Smooth muscle cell of the brain vasculature (primary cell): Measurements from ENCODE around the gene TNFAIP8L1.
"Not testable (repeated sequence)": the region's sequence is repeated elsewhere in the genome, so short reads cannot be mapped to it uniquely, and the experiment has no call there.

Experiments
- DNase-seq: peaks from one replicate; pipeline ENCODE4 v3.0.0-alpha.2; 2012; ENCODE audit warnings: low read depth, low spot score

TNFAIP8L1 gene

DNA sequence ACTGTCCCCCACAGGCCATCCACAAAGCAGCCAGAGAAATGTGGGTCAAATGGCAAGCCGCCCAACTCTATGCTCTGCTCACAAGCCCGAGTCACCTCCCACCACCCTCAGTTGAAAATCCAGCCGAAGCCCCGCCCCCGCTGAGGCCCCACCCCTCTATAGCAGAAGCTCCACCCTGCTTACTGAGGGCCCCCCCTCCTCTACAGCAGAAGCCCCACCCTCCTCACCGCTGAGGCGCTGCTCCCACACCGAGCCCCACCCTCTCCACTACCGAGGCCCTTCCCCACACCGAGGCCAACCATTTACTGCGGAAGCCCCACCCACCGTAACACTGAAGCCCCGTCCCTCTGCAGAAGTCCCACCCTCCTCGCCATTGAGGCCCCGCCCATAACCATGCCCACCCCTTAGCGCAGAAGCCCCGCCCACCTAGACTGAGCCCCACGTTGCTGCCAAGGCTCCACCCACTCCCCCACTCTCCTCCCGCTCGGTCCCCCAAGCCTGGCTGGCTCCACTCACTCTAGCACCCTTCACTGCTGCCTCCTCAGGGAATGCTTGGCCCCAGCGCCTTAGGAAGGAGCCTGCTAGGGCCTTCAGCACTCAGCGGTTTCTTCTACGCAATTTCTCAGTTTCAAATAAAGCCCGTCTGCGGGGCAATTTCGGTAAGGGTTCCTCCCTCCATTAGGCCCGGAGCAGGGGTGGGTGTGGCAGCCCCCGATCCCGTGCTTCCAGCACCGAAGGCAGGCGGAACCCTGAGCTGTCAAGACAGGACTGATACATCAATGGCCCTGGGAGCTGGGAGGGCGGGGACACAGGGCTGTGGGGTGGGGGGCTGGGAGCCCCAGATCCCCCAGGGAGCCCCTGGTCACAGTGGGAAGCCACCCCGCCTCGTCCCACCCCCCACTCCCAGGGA, 39.8 kb downstream of the TNFAIP8L1 start:
- DNase-seq: no peak

DNA sequence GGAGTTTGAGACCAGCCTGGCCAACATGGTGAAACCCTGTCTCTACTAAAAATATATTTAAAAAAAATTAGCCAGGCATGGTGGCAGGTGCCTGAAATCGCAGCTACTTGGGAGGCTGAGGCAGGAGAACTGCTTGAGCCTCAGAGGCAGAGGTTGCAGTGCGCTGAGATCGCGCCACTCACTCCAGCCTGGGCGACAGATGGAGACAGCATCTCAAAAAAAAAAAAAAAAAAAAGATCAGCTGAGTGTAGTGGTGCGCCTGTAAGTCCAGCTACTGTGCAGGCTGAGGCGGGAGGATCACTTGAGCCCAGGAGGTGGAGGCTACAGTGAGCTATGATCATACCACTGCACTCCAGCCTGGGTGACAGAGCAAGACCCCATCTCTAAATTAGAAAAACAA, 40.7 kb downstream of the TNFAIP8L1 start:
- not testable (repeated sequence) for DNase-seq

DNA sequence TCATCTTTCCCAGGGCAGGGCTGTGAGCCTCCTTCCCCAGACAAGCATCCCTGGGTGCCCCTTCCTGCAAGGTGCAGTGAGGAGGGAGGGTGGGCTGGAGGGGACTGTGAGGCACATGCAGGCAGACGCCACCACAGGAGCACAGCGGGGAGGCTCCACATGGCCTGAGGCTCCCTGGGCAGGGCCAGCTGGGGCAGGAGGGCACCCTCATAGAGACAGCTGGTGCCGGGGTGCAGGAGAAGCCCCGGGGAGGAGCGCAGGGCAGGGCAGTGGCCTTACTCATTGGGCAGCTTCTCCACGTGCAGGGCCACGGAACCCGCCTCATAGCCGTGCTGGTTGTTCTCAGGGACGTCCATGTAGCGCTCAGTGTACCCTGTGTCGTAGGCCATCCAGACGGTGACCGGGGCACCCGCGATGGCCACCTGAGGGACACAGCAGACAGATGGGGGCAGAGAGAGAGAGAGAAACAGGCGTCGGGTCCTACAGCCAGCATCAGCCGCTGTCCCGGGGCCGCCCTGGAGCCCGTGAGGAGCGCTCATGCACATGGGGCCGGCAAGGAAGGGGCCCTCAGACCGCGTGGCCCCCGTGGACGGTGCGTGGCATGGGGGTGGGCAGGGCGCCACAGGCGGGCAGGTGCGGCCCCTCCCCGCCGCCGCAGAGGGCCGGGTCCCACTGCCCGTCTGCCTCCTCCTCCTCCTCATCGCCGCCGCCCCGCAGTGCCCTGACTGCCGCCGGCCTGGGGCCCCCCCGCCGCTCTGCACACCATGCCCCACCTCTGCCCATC, 43.3 kb downstream of the TNFAIP8L1 start:
- no peak for DNase-seq

DNA sequence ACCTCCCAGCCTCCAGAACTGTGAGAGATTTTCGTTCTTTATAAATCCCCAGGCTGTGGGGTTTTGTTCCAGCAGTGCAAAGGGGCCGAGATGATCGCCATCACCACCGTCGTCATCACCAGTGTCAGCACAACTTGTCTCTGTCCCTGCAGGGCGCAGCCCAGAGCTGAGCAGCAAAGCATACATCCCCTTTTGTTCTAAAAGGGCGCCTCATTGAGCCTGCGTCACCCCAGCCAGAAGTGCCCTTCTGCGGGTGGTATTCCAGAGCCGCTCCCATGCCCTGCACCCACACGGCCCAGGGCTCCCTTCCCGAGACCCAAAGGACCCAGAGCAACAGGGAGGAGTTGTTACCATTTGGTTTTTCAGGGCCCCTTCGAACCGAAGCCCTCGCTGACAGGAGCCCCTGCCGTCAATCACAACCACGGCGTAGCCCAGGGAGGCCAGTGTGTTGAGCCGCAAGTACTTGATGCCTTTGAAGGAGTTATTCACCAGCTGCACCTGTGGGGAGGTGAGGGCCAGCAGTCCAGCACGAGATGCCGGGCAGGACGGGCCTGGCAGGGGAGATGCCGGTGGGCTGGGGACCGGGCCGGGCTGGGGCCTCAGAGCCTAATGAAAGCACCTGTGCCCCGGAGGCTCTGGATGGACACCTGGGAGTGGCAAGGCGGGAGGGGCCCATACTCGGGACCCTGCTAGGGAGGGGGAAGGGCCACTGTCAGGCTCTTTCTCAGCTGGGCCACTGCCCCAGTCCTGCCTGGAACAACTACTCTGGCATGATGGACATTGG, 45.2 kb downstream of the TNFAIP8L1 start:
- no peak for DNase-seq

DNA sequence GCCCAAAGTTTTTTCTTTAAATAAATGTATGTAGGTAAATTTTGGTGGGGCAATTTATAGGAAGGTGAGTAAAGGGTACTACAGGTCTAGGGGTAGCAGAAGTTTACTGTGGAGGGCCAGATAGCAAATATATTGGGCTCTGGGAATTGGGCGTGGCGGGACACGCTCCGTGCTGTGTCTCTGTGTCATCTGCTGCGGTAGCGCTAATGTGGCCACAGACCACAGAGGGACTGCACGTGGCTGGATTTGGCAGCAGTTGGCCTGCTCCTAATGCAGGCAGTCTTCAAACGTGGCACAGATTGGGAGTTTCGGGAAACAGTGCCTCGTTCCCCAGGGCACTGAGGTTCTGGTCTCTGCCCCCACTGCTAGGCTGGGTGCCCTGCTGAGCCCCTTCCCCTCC, 47.4 kb downstream of the TNFAIP8L1 start:
- DNase-seq: no peak

DNA sequence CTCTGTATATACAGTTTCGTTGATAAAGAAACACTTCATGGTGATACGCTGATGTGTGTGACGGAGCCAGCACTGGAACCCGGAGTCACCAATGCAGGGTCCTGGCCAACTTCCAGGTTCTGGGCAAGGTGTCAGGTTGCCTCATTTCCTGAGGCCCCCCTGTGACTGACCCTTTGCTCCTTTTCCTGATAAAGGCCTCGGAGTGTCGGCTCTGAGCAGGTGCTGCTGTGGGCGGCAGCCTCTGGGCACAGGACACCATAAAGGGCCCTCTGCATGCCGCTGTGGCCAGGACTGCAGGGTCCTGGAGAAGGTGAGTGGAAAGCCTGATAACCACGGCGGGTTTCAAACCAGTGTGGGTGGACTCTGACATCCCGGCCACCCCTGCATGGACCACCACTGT, 48.1 kb downstream of the TNFAIP8L1 start:
- DNase-seq: no peak

DNA sequence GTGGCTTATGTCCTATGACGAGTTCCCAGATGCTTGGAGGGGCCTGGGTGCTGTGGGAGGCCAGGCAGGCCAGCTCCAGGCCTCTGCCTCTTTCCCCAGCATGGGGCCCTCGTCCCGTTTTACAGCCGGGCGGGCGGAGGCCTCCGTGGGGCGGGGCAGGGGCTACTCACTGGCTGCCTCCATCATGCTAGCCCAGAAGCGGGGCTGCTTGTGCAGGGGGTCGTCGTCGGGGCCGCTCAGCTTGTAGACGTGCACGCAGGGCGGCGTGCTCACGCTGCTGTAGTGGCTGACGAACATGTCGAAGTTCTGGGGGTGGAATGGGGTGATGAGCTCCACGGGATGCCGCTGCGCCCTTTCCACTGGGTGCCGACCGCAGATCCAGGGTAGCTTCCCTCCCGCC, 49.3 kb downstream of the TNFAIP8L1 start:
- DNase-seq: no peak

DNA sequence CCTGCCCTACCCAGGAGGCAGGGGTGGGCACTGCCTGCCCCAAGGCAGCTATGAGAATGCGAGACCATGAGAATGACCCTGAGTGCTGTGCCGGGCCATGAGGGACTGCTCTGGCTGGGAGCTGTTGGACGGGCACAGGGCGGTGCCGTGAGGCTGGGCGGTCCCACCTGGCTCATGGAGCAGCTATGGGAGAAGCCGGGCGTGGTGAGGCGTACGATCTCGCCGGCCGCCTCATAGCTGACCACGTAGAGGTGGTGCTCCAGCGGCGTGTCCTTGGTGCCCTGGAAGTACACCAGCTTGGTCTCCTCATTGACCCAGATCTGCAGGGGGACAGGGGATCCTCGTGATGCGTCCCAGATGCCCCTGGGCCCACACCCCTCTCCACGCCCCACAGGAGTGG, 50.1 kb downstream of the TNFAIP8L1 start:
- no peak for DNase-seq

DNA sequence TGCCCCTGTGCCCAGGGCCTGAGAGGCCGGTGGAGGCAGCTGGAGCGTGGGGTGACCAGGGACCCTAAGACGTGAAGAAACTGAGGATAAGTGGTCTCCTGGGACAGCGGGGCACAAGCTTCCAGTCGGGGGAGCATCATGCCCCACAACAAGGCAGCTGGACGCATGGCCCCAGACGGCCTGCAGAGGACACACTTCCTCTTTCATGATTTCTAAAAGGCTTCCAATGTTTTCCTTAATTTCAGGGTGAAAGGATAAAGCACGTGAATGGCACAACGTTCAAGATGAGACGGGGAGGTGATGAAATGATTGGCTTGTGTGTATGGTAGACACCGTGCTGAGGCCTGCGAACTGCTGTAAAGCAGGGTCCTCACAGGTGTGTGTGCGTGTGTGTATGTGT, 51.0 kb downstream of the TNFAIP8L1 start:
- DNase-seq: no peak

DNA sequence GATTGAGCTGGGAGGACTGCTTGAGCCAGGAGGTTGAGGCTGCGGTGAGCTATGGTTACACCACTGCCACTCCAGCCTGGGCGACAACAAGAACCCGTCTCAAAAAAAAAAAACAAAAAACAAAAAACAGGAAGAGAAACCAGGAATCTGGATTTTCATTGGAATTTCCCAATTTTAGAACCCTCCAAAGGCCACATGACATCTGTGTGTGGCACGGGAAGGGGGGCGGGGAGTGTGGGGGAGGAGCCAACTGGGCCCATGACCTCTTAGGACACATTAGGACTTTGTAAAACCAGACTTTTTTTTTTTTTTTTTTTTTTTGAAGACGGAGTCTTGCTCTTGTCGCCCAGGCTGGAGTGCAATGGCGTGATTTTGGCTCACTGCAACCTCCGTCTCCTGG, 52.1 kb downstream of the TNFAIP8L1 start:
- DNase-seq: no peak

DNA sequence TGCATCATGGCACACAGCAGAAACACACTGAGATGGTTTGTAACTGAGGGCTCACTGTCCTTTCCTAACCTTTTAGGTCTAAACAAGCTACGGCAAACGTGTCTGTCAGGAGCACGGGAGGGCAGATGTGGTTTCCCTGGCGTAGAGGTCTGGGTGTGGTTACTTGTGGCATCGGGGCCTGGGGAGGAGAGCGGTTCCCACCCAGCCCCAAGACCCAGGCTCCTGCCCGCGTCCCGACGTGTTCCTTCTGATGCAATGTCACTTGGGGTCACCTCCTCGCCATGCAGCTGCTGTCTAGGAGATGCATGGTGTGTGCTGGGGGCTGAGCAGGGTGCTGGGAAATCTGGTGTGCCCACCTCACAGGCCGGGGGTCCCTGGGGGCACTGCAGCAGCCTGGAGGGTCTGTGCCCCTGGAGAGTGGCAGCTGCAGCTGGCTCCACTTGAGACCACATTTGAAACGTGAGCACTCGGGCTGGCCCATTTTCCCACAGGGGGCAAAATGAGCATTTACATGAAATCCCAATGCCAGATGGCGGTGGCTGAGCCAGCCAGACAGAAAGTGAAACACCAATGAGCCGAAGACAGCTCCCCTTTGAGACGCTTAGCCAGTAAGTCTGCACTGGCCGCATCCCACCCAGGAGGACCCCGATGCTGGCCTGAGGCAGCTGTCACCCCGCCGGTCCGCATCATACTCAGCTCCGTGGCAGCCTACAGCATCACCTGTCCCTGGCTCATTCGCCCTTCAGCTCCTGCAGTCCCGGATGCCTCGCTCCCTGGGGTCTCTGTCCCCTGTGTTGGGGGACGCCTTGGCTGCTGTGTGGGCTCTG, 53.1 kb downstream of the TNFAIP8L1 start:
- no peak for DNase-seq

DNA sequence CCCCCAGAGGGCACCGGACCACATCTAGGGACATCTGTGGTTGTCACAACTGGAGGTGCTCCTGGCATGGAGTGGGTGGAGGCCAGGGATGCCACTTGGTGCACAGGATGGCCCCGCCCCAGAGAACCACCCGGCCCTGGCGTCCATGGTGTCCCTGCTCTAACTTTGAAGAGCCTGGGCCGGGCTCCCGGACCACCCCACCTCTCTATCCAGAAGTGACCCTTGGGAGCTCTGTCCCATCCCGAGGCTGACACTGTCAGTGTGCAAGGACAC, 53.7 kb downstream of the TNFAIP8L1 start:
- no peak for DNase-seq

DNA sequence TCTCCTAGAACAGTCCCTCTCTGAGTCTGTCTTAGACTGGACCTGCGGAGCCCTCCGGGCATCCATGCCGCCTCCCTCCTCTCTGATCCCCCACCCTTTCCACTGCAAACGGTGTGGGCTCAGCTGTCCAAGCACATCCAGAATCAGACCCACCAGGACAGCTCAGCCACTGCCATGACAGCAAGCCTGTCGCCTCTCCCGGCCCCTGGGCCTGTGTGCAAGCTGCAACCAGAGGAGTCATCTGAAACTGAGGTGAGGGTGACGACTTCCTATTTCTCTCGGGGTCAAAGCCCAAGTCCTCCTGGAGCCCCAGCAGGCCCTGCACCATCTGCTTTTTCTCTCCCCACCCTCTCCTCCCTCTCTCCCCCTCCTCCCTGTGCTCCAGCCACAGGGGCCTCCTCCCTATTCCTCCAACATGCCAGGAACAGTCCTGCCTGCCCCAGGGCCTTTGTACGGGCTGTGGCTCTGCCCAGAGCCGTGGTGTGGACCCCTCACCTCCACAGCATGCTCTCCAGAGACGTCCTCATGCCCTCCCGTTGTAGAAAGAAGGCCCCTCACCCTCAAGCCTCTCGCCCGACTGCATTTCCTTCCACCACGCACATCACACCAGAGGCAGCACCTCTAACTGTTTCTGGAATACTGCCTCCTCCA, 54.3 kb downstream of the TNFAIP8L1 start:
- no peak for DNase-seq

DNA sequence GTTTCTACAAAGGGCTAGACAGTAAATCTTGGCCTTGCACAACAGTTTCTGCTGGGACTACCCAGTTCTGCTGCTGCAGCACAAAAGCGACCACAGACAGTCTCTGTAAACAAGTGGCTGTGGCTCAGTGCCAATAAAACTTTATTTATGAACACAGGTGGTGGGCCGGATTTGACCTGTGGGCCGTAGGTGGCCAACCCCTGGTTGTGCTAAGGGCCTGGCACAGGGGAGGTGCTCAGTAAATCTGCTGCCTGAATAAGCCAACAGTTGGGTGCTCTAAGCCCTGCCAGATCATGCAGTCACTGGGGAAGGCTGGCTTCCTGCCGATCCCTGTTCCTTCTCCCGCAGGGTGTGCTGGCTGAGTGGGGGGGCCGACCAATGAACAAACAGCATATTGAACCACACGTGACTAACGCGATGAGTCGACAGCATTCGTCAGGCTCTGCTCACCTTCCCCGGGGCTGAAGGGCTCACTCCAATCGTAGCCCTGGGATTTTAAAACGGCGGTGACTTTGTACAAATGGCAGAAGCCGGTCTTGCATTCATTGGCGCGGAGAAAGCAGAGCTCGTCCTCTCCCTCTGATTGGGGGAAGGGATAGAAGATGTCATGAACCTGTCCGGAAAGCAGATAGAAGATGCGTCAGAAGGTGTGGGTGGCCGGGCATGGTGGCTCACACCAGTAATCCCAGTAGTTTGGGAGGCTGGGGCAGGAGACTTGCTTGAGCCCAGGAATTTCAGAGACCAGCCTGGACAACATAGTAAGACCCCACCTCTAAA, 55.1 kb downstream of the TNFAIP8L1 start:
- DNase-seq: peak; percentile 84

DNA sequence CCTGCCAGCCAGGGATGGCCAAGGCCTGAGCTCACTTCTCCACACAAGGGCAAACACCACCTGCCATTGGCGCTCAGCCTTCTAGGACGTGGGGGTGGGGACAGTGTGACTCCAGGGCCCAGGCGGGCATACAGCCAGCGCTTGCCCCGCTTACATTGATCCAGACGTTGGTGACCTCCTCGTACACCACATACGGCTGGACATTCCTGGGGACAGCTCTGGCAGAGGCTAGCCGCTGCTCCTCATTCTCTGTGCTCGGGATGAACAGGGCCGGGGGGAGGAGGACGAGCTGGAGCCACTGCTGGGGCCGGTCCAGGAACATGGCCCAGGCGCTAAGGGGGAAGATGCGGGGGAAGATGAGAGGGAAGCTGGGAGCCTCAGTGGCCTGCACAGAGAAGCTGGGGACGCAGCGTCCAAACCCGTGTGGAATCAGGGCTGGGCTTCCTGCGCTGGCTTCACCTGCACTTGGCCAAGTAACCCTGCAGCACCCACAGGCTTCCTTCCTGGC, 56.0 kb downstream of the TNFAIP8L1 start:
- DNase-seq: no peak

DNA sequence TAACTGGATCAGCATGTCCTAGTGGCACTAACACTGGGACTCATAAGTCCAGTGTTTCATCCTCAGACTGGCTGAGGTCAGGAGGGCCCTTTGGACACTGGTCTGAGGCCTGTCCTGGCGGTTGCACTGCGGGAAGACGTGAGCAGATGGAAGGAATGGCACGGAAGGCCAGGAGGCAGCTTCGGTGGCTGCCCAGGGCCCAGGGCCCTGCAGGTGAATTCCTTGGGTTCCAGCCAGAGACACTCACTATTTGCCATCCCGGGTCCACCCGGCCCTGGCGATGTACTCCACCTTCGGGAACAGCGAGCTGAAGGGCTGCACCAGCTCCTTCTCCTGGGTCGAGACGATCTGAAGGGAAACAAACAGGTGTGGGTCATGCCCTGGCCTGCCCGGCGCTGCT, 58.0 kb downstream of the TNFAIP8L1 start:
- no peak for DNase-seq

DNA sequence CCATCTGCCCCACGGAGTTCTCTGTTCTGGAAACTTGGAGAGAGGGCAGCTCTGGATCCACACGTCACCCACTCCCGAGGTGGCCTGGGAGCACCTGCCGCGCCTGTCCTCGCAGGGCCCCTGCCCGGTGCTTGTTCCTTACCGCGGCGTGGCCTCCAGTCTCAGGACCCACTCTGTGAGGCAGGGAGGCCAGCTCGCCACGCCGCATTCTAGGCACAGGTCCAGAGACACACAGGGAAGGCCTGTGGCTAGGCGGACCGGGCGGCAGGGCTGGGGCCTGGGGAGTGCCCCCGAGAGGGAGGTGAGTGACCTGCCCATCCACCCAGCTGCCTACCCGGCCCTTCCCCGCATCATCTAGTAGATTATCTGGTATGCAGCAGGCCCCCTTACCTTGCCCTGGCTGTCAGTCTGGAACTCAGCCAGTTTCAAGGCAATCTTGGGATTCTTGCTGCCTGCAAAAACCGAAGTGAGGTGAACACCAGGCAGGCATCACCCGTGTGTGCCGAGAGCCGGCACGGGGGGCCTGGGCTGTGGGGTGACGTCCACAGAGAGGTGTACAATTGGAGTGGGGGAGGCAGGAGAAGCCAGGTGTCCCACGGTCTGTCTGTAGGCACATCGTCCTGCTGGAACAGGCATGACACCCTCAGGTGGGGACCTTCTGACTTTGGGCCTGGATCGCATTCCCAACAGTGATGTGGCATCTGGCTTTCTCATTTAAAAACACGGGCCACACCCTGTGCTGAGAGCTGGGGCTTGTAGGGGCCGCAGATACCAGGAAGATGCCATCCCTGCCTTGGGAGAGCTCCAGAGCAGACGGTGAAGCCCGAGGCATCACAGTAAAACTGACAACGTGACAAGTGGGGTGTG, 60.7 kb downstream of the TNFAIP8L1 start:
- DNase-seq: no peak

DNA sequence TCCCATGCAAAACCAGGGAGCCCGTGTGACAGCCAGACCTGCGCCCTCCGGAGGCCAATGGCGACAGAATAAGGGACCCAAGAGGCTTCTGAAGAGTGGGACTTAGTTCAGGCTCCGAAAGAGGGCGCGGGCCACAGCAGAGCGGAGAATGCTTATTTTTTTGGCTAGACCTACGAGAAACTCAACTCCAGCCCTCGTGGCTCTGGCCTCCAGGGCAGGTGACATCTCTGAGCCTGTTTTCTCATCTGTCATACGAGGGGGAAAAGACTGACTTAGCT, 61.3 kb downstream of the TNFAIP8L1 start:
- no peak for DNase-seq

DNA sequence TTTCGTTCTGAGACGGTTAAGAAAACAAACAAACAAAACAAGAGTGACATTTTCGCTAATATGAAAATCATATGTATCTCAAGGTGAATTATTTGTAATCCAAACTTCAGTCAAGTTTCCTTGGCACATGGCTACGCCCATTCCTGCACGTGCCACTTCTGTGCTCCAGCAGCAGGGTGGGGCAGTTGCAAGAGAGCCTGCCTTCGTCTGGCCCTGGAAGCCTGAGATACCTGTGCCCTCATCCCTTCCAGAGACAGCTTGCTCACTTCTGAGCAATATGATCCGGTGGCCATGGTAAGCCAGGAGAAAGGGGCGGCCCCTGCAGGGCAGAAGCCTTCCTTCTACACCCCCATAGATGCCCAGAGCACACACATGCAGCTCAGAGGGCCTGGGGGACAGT, 62.2 kb downstream of the TNFAIP8L1 start:
- DNase-seq: no peak
